ENCODE data around the gene EPB42.

DNA sequence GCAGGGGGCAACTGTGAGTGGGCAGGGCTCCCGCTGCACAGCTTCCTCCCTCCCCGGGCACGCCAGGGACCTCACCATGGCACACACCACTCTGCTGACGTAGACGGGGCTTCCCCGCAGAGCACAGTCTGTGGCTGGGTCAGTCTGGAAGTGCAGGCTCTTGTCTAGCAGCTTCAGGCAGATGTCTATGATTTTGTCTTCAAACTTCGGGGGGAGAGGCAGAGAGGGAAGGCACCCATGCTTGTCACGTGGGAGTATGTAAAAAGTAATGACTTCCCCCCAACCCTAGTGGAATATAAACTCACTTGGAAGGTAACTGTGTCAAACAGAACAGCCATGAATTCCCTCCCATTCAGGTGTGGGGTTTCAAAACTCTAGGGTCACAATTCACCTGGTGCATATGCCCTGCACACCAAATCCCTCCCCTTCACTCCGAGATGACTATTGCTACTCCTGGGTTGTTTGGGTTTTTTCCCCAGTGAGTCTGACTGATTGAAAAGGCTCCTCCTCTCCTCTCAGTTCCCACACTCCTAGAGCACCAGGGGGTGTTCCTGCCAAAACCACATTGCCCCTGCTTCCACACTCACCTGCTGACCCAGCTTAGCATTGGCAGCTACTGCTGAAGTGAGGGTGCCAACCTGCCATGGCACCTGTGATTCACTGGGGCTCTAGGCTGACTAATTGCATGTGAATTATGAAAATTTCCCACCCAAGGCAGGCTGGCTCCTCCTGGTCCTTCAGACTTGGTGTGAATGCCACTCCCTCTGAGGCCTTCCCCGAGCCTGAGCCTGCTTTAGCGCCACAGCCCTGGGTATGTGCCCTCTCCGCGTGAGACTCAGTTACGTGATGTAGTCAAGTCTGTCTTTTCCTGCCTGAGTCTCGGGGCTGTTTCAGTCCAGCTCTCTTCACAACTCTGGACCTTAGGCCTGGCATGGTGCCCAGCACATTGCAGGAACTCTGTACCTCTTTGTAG, 32.9 kb upstream of the EPB42 start:
- no peak for TF ChIP-seq CTCF (conservative IDR thresholded peaks at IDR 0.05; ENCODE audit: low read depth, low read length)
- TF ChIP-seq EZH2 (IDR thresholded peaks at IDR 0.05; ENCODE audit: low read length, unreplicated experiment): no peak
- no peak for TF ChIP-seq EZH2phosphoT487 (IDR thresholded peaks at IDR 0.05; ENCODE audit: borderline replicate concordance, low read length)

All from PC-3 (cell line).